ENCODE measurements around the gene CLPTM1. TPM values are rescaled to one million over a fixed set of nuclear protein-coding genes. Genes with fewer than 3 reads are reported as not detected.

The CLPTM1 gene
- polyA plus RNA-seq, 3 donors = 14.7 to 84.3 (median 20.0) TPM

DNA sequence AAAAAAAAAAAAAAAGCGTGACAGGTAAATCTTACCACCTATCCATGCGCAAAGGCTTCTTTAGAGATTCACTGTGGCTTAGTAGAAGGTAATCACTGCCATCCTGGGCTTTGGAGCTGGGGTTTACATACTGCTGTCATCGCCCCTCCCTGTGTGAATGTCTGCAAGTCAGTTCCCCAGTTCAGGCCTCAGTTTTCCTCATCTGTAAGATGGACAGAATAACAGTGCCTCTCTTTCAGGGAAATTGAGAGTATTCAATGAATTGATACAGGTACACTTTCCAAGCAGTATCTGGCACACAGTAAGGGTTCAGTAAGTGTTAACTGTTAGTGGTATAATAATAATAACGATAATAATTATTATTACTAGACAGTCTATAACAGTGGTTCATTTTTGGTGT lies 48.3 kb downstream of the CLPTM1 start:
- peaks cover 14 to 20% of the 10 kb centered on the region in 2 donors for H3K4me1 ChIP-seq (ENCODE audit: control insufficient read depth in 1 of 2, insufficient read depth in 2 of 2, low read length in 2 of 2)
- 100% methylated on average over 1 of the region's 4 CpGs for WGBS (ENCODE audit: insufficient coverage)
- intact Hi-C loops (cut with micrococcal nuclease) = loop anchor here (2.0 to 5.0 kb wide), 2 partner anchors 35 to 39 kb away; partner anchors contain the start of gene CLASRP (in 1 of the 2)
- no peaks in the 10 kb centered on the region for H3K9me3 ChIP-seq (replicated peaks in 1 of 2; ENCODE audit: control insufficient read depth in 1 of 2, insufficient read depth in 1 of 2, low read length in 2 of 2)
- H3K4me3 ChIP-seq (replicated peaks in 1 of 3; ENCODE audit: low read depth in 2 of 3, low read length in 3 of 3) = no peak overlapping the region
- H3K4me1 Mint-ChIP-seq = peaks cover 22% of the 10 kb centered on the region
- H3K4me2 ChIP-seq (replicated peaks; ENCODE audit: extremely low read depth, low read length, poor library complexity, severe bottlenecking) = no peak overlapping the region
- peaks cover 29 to 57% of the 10 kb centered on the region in 2 donors for H3K36me3 Mint-ChIP-seq
- no peaks in the 10 kb centered on the region for H3K9me3 Mint-ChIP-seq
- peak overlapping the region in 1 of 7 donors; percentile 63 for H3K27ac Mint-ChIP-seq
- H3K9ac ChIP-seq (ENCODE audit: insufficient read depth, low read length, poor library complexity, severe bottlenecking) = no peak overlapping the region
- H2AFZ ChIP-seq (ENCODE audit: insufficient read depth, low read depth, low read length, poor library complexity, severe bottlenecking) = no peak overlapping the region
- H3K27me3 ChIP-seq (ENCODE audit: control insufficient read depth in 2 of 2, insufficient read depth in 2 of 2, low read length in 2 of 2) = no peaks in the 10 kb centered on the region
- peaks cover 16 to 45% of the 10 kb centered on the region in 2 donors for H3K36me3 ChIP-seq (replicated peaks in 1 of 2; ENCODE audit: control insufficient read depth in 1 of 2, insufficient read depth in 2 of 2, low read length in 2 of 2)
- H3K27ac ChIP-seq (ENCODE audit: low read depth in 1 of 2, low read length in 2 of 2) = no peak overlapping the region
- peaks cover 52% of the 10 kb centered on the region for H4K20me1 ChIP-seq (ENCODE audit: insufficient read depth, low read length)
- H3K79me2 ChIP-seq (ENCODE audit: insufficient read depth, low read length) = peaks cover 8% of the 10 kb centered on the region
- TF ChIP-seq CTCF (IDR thresholded peaks at IDR 0.05) = no peak
- no peak for DNase-seq
- H3K27me3 Mint-ChIP-seq (ENCODE audit: low read depth in 3 of 3) = peaks cover 0 to 5% (median 1%) of the 10 kb centered on the region in 3 donors
- no peak overlapping the region for H3K4me3 Mint-ChIP-seq

GRCh38 chr19:45005787-45006186 lies 50.6 kb downstream of the CLPTM1 start:
- no peak overlapping the region for H2AFZ ChIP-seq (ENCODE audit: insufficient read depth, low read depth, low read length, poor library complexity, severe bottlenecking)
- no peak for TF ChIP-seq CTCF (IDR thresholded peaks at IDR 0.05)
- peaks cover 22% of the 10 kb centered on the region for H3K4me1 Mint-ChIP-seq
- H3K9me3 ChIP-seq (replicated peaks in 1 of 2; ENCODE audit: control insufficient read depth in 1 of 2, insufficient read depth in 1 of 2, low read length in 2 of 2) = no peaks in the 10 kb centered on the region
- no peak overlapping the region for H3K27ac ChIP-seq (ENCODE audit: low read depth in 1 of 2, low read length in 2 of 2)
- intact Hi-C loops (cut with micrococcal nuclease) = no loop called here
- H3K4me2 ChIP-seq (replicated peaks; ENCODE audit: extremely low read depth, low read length, poor library complexity, severe bottlenecking) = no peak overlapping the region
- H4K20me1 ChIP-seq (ENCODE audit: insufficient read depth, low read length) = peaks cover 65% of the 10 kb centered on the region
- no peaks in the 10 kb centered on the region for H3K27me3 ChIP-seq (ENCODE audit: control insufficient read depth in 2 of 2, insufficient read depth in 2 of 2, low read length in 2 of 2)
- H3K27me3 Mint-ChIP-seq (ENCODE audit: low read depth in 3 of 3) = no peaks in the 10 kb centered on the region
- peaks cover 18 to 59% of the 10 kb centered on the region in 2 donors for H3K36me3 ChIP-seq (replicated peaks in 1 of 2; ENCODE audit: control insufficient read depth in 1 of 2, insufficient read depth in 2 of 2, low read length in 2 of 2)
- no peak overlapping the region for H3K4me3 ChIP-seq (replicated peaks in 1 of 3; ENCODE audit: low read depth in 2 of 3, low read length in 3 of 3)
- WGBS (ENCODE audit: insufficient coverage) = 100% methylated on average over 5 of the region's 9 CpGs
- peaks cover 12 to 18% of the 10 kb centered on the region in 2 donors for H3K4me1 ChIP-seq (ENCODE audit: control insufficient read depth in 1 of 2, insufficient read depth in 2 of 2, low read length in 2 of 2)
- DNase-seq = no peak
- H3K79me2 ChIP-seq (ENCODE audit: insufficient read depth, low read length) = peaks cover 8% of the 10 kb centered on the region
- no peak overlapping the region for H3K4me3 Mint-ChIP-seq
- H3K9ac ChIP-seq (ENCODE audit: insufficient read depth, low read length, poor library complexity, severe bottlenecking) = no peak overlapping the region
- peak overlapping the region in 2 of 7 donors; percentile 19 to 61 for H3K27ac Mint-ChIP-seq
- H3K9me3 Mint-ChIP-seq = no peaks in the 10 kb centered on the region
- H3K36me3 Mint-ChIP-seq = peaks cover 38 to 67% of the 10 kb centered on the region in 2 donors
